Loucy (cell line): ENCODE measurements around the gene TMCC3.

Source experiments
- H2AFZ ChIP-seq: fragments of 200-600 bp; sonication (generic); 2 replicates; pipeline ENCODE4 v1.6.0; 2016; ENCODE audit warnings: antibody characterized with exemption, mild to moderate bottlenecking, low read length, moderate library complexity
- H3F3A ChIP-seq: fragments of 200-600 bp; 2 replicates; pipeline ENCODE4 v1.6.0; 2016; ENCODE audit warnings: antibody characterized with exemption, low read depth, mild to moderate bottlenecking
- H3K27me3 ChIP-seq: fragments of 200-600 bp; sonication (generic); 2 replicates; pipeline ENCODE4 v1.6.1; 2014; ENCODE audit warnings: low read length, mild to moderate bottlenecking; ENCODE audit not compliant: insufficient read depth, poor library complexity, severe bottlenecking
- H3K36me3 ChIP-seq: fragments of 200-600 bp; sonication (generic); 2 replicates; pipeline ENCODE4 v1.6.1; 2016; ENCODE audit warnings: low read length; ENCODE audit not compliant: insufficient read depth
- H3K4me1 ChIP-seq: fragments of 200-600 bp; sonication (generic); 2 replicates; pipeline ENCODE4 v1.5.1; 2014; ENCODE audit warnings: low read length, mild to moderate bottlenecking; ENCODE audit not compliant: insufficient read depth, poor library complexity, severe bottlenecking
- H3K4me2 ChIP-seq: fragments of 200-600 bp; sonication (generic); 2 replicates; pipeline ENCODE4 v1.6.0; 2014; ENCODE audit warnings: antibody characterized with exemption, low read length, low read depth, mild to moderate bottlenecking; ENCODE audit not compliant: poor library complexity, severe bottlenecking
- H3K4me3 ChIP-seq: fragments of 200-600 bp; sonication (generic); 2 replicates; pipeline ENCODE4 v1.5.1; 2014; ENCODE audit warnings: low read length, mild to moderate bottlenecking, mixed read lengths; ENCODE audit not compliant: poor library complexity, severe bottlenecking
- H3K79me2 ChIP-seq: fragments of 200-600 bp; sonication (generic); 2 replicates; pipeline ENCODE4 v1.6.1; 2014; ENCODE audit warnings: low read length; ENCODE audit not compliant: insufficient read depth
- H3K9ac ChIP-seq: fragments of 200-600 bp; sonication (generic); 2 replicates; pipeline ENCODE4 v1.6.0; 2014; ENCODE audit warnings: mild to moderate bottlenecking, low read depth, low read length, moderate library complexity; ENCODE audit not compliant: poor library complexity, severe bottlenecking
- H3K9me2 ChIP-seq: fragments of 200-600 bp; sonication (generic); replicated peaks from 2 replicates; pipeline ENCODE4 v1.6.1; 2016; ENCODE audit warnings: low read depth, low read length, mixed read lengths
- H3K9me3 ChIP-seq: fragments of 200-600 bp; sonication (generic); 2 replicates; pipeline ENCODE4 v1.6.1; 2014; ENCODE audit warnings: mild to moderate bottlenecking, antibody characterized with exemption, low read length, low read depth; ENCODE audit not compliant: insufficient read depth
- H4K20me1 ChIP-seq: fragments of 200-600 bp; sonication (generic); 2 replicates; pipeline ENCODE4 v1.6.0; 2014; ENCODE audit warnings: antibody characterized with exemption, low read length, mild to moderate bottlenecking; ENCODE audit not compliant: insufficient read depth, poor library complexity, severe bottlenecking
- EZH2phosphoT487 ChIP-seq: fragments of 200-600 bp; IDR thresholded peaks from 2 replicates; pipeline ENCODE4 v1.6.1; 2018; ENCODE audit warnings: antibody characterized with exemption, mild to moderate bottlenecking, moderate library complexity, borderline replicate concordance
- TF ChIP-seq, protein P1 (sequence below): fragments of 200-600 bp; sonication (generic); conservative IDR thresholded peaks from 2 replicates; pipeline ENCODE4 v1.5.1; 2014; ENCODE audit warnings: mild to moderate bottlenecking, antibody characterized with exemption, low read length

Gene TMCC3

GRCh38 chr12:94553875-94554274, 96.5 kb downstream of the TMCC3 start:
- no peak overlapping the region for H2AFZ ChIP-seq
- H3K4me2 ChIP-seq: no peak overlapping the region
- no peaks in the 10 kb centered on the region for H3K36me3 ChIP-seq
- H3K4me1 ChIP-seq: no peaks in the 10 kb centered on the region
- H3K27me3 ChIP-seq: no peaks in the 10 kb centered on the region
- no peaks in the 10 kb centered on the region for H3K79me2 ChIP-seq
- H3K9me3 ChIP-seq: no peaks in the 10 kb centered on the region
- H3K9me2 ChIP-seq: no peaks in the 10 kb centered on the region
- H4K20me1 ChIP-seq: no peaks in the 10 kb centered on the region
- H3K4me3 ChIP-seq: no peak overlapping the region
- no peak overlapping the region for H3K9ac ChIP-seq
- TF ChIP-seq, protein P1, sequence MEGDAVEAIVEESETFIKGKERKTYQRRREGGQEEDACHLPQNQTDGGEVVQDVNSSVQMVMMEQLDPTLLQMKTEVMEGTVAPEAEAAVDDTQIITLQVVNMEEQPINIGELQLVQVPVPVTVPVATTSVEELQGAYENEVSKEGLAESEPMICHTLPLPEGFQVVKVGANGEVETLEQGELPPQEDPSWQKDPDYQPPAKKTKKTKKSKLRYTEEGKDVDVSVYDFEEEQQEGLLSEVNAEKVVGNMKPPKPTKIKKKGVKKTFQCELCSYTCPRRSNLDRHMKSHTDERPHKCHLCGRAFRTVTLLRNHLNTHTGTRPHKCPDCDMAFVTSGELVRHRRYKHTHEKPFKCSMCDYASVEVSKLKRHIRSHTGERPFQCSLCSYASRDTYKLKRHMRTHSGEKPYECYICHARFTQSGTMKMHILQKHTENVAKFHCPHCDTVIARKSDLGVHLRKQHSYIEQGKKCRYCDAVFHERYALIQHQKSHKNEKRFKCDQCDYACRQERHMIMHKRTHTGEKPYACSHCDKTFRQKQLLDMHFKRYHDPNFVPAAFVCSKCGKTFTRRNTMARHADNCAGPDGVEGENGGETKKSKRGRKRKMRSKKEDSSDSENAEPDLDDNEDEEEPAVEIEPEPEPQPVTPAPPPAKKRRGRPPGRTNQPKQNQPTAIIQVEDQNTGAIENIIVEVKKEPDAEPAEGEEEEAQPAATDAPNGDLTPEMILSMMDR: no peak
- TF ChIP-seq EZH2phosphoT487: no peak
- no peaks in the 10 kb centered on the region for H3F3A ChIP-seq

DNA sequence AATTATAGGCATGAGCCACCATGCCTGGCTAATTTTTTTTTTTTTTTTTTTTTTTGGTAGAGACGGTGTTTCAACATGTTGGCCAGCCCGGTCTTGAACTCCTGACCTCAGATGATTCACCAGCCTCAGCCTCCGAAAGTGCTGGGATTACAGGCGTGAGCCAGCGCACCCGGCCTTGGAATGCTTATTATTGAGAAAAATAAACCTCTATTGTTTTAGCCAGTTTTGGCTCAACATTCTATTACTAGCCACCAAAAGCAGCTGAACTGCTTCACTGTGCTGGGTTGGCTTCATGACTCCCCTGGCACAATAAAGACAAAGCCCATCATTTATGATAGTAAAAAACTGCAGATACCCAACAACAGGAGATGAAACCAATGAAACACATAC, 97.2 kb downstream of the TMCC3 start:
- Histone ChIP-seq H3K9ac (no peak overlapping the region), H3K4me1 (no peaks in the 10 kb centered on the region), H2AFZ (no peak overlapping the region), H4K20me1 (no peaks in the 10 kb centered on the region), H3K79me2 (no peaks in the 10 kb centered on the region), H3K4me2 (no peak overlapping the region), H3K36me3 (no peaks in the 10 kb centered on the region), H3K27me3 (no peaks in the 10 kb centered on the region), H3F3A (no peaks in the 10 kb centered on the region), H3K4me3 (no peak overlapping the region), H3K9me3 (no peaks in the 10 kb centered on the region), H3K9me2 (no peaks in the 10 kb centered on the region)
- TF ChIP-seq, protein P1: no peak
- no peak for TF ChIP-seq EZH2phosphoT487

- Histone ChIP-seq H2AFZ (no peak overlapping the region), H3K4me1 (no peaks in the 10 kb centered on the region), H3K27me3 (no peaks in the 10 kb centered on the region), H3K9ac (no peak overlapping the region), H3K4me3 (no peak overlapping the region), H3F3A (no peaks in the 10 kb centered on the region), H3K9me2 (no peaks in the 10 kb centered on the region), H3K36me3 (no peaks in the 10 kb centered on the region), H3K4me2 (no peak overlapping the region), H3K9me3 (no peaks in the 10 kb centered on the region), H3K79me2 (no peaks in the 10 kb centered on the region), H4K20me1 (no peaks in the 10 kb centered on the region)
- TF ChIP-seq, protein P1: no peak
- TF ChIP-seq EZH2phosphoT487: no peak
These were observed 98.5 kb downstream of the TMCC3 start for GRCh38 chr12:94551810-94552209.
